Amniotic stem cell (primary cell): Measurements from ENCODE around the gene TECR.
"Not testable (repeated sequence)": the region's sequence is repeated elsewhere in the genome, so short reads cannot be mapped to it uniquely, and the experiment has no call there.

Experiments
- DNase-seq: peaks from one replicate; lab custom pipeline; 2025; lab: John Stamatoyannopoulos, UW

Gene TECR

DNA sequence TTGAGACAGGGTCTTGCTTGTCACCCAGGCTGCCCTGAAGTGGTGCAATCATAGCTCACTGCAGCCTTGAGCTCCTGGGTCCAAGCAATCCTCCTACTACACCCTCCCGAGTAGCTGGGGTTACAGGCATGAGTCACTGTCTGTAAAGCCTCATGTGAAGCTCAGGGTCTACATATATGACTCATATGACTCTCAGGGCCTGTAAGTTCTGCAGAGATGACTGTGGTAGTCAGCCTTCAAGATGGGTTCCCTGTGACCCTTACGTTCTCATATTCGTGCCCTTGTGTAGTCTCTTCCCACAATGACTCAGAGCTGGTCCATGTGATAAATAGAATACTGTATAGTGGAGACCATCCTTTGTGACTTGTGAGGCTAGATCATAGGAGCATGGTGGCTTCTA lies 55.8 kb downstream of the TECR start:
- not testable (repeated sequence) for DNase-seq

DNA sequence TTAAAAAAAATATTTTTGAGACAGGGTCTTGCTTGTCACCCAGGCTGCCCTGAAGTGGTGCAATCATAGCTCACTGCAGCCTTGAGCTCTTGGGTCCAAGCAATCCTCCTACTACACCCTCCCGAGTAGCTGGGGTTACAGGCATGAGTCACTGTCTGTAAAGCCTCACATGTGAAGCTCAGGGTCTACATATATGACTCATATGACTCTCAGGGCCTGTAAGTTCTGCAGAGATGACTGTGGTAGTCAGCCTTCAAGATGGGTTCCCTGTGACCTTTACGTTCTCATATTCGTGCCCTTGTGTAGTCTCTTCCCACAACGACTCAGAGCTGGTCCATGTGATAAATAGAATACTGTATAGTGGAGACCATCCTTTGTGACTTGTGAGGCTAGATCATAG lies 60.0 kb downstream of the TECR start:
- DNase-seq = not testable (repeated sequence)

DNA sequence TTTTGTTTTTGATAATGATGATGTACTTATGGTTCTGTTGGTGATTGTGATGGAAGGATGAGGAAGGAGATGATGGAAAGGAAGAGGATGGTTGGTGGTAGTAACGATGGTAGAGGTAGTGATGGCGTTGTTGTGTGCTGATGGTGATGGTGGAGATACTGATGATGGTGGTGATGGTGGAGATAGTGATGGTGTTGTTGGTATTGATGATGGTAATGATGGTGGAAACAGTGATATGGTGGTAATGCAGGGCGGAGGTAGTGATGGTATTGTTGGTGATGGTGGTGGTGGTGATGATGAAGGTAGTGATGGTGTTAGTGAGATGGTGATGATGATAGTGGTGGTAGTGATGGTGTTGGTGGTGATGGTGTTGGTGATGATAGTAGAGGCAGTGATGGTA lies 66.2 kb downstream of the TECR start:
- no peak for DNase-seq

DNA sequence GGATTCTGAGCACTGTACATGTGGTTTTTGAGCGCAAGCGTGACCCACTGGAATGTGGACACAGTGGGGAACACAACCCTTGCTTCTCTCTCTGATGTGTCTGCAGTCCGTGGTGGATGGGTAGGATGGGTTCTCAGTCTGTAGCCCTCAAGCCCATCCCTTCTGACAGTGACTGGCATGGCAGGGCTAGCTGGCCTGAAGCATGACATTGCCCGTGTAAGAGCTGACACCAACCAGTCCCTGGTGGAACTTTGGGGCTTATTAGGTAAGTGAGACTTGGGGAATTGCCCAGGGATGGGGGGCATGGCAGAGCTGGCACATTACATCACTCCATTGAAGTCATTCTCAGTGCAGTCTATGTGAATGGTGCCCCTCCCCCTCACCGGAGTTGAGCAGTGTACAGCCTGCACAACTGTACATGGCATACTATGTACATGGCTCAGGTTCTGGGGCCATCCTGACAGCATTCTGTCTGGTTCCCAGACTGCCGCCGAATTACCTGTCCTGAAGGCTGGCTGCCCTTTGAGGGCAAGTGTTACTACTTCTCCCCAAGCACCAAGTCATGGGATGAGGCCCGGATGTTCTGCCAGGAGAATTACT lies 70.3 kb downstream of the TECR start:
- DNase-seq = no peak

DNA sequence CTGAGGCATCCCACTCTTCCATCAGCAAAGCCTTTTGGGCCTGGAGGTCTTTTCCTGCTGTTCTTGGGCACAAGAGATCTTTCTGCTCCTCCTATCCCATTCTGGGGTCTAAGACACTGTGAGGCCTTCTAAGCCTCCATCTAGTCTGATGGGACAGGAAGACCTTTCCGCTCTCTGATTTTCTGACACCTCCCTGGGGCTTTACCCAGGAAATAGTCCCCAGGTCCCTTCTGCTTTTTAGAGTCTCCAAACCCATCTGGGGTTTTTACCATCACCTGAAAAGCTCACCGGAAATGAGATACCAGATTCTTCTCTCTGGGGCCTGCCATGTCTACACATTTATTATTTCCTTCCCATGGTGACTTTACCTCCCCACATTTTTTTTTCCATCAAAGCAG lies 74.6 kb downstream of the TECR start:
- no peak for DNase-seq

DNA sequence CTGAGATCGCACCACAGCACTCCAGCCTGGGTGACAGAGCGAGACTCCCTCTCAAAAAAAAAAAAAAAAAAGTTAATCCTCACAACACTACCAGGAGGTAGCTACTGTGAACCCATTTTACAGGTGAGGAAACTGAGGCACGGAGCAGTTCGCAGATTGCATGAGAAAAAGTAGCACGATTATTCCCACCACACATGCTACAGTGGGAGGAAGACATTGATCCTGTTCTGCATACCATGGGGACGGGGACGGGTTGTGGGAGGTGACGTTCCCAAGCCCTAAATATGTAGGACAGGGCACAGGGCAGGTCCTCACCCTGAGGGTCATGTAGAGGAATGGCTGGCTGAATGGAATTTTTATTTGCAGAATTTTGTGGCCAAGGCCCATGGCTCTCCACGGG lies 77.2 kb downstream of the TECR start:
- DNase-seq = no peak

DNA sequence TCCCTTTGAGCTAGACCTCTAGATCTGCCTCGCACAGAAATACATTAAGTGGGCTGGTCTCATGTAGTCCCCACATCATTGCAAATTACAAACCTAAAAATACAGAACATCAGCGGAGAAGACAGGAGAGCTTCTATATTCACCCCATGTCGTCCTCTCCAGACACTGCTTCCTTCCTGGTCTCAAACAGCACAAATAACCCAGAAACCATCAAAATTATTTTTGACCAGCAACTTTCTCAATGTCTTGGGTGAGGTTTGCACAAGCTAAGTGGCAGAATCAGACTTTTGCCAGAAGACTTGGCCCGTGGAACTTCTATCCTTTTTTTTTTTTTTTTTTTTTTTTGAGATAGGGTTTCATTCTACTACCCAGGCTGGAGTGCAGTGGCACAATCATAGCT lies 81.7 kb downstream of the TECR start:
- no peak for DNase-seq

DNA sequence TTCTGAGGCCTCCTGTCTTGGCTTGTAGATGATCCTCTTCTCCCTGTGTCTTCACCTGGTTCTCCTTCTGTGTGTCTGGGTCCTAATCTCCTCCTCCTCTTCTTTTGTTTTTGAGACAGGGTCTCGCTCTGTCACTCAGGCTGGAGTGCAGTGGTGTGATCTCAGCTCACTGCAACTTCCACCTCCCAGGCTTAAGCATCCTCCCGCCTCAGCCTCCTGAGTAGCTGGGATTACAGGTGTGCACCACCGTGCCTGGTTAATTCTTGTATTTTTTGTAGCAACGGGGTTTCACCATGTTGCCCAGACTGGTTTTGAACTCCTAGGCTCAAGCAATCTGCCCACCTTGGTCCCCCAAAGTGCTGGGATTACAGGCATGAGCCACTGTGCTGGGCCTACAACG lies 82.8 kb downstream of the TECR start:
- not testable (repeated sequence) for DNase-seq

DNA sequence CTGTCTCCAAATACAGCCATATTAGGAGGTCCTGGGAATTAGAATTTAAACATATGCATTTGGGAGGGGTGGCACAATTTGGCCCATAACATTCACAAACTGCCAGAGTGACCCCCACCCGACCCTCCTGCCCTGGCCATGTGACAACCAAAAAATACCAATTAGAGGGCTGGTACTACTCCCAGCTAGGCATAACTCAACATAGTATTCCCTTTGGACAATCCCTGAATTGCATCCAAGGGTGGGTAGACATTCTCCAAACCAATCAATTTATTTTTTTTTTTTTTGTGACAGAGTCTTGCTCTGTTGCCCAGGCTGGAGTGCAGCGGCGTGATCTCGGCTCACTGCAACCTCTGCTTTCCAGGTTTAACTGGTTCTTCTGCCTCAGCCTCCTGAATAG lies 83.3 kb downstream of the TECR start:
- no peak for DNase-seq

DNA sequence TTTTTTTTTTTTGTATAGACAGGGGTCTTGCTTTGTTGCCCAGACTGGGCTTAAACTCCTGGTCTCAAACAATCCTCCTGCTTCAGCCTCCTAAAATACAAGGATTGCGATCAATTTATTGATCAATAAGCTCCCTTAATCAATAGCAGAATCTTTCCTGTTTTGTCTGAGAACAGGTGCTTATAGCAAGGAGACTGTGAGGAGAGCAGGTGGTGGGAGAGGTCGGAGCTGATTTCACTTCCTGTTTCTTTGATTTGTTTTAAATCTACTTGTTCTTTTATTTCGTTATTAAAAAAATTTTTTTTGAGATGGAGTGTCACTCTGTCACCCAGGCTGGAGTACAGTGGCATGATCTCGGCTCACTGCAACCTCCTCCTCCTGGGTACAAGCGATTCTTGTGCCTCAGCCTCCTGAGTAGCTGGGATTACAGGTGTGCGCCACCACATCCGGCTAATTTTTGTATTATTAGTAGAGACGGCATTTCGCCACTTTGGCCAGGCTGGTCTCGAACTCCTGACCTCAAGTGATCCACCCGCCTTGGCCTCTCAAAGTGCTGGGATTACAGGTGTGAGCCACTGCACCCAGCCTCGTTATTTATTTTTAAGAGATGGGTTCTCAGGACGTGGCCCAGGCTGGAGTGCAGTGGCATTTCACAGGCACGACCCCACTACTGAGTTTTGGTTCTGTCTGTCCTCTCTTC lies 84.2 kb downstream of the TECR start:
- not testable (repeated sequence) for DNase-seq

DNA sequence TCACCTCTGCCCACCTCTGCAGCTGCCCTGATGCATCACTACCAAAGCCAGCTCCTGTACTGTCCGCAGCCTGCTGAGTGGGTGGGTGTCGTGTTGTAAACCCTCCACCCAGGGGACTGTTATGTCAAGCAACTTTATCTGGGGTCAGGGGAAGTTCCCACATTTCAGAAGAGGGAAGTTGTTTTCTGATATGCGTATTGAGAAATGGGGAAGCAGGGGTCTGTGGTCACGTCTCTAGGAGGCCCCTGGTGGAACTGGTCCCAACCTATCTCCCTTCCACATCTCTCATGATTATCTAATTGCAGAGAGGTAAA lies 84.7 kb downstream of the TECR start:
- DNase-seq = no peak
